Testis (tissue), 2 donors: ENCODE results near the gene MYOT.

Source experiments
- CTCF ChIP-seq, 3 experiments: fragments of 450-650 bp in 2 of 3; fragments of 200-600 bp in 1 of 3; sonication (generic) in 1 of 3; IDR thresholded peaks; one replicate each; pipeline ENCODE4 v1.5.1; 2016 to 2019; ENCODE audit warnings: antibody characterized with exemption in 3 of 3, mild to moderate bottlenecking in 2 of 3, moderate library complexity in 1 of 3
- POLR2A ChIP-seq: fragments of 450-650 bp; IDR thresholded peaks from one replicate; pipeline ENCODE4 v1.6.1; 2017; ENCODE audit warnings: antibody characterized with exemption, mild to moderate bottlenecking, moderate library complexity

- TF ChIP-seq CTCF (IDR thresholded peaks at IDR 0.05) (no peak), POLR2A (no peak)
Observed at GRCh38 chr5:137822984-137823383, 44.7 kb upstream of the MYOT start.
